Measurements from ENCODE around the gene LDLRAD4.

Gene LDLRAD4

GRCh38 chr18:13292736-13293135 lies 74.2 kb downstream of the LDLRAD4 start:
- no peak for TF ChIP-seq CTCF (IDR thresholded peaks at IDR 0.05; ENCODE audit: low read depth, low read length)
- DNase-seq (ENCODE audit: low read depth in 2 of 2), result no peak

GRCh38 chr18:13294309-13294708 lies 75.7 kb downstream of the LDLRAD4 start:
- DNase-seq (ENCODE audit: low read depth in 2 of 2), result no peak
- H3K4me3 ChIP-seq (replicated peaks in 1 of 2; ENCODE audit: low read depth in 2 of 2, low read length in 2 of 2), result no peak overlapping the region
- no peak for TF ChIP-seq CTCF (IDR thresholded peaks at IDR 0.05; ENCODE audit: low read depth, low read length)

More at GRCh38 chr18:13292736-13293135, 74.2 kb downstream of the LDLRAD4 start:
- no peak overlapping the region for H3K4me3 ChIP-seq (replicated peaks in 1 of 2; ENCODE audit: low read depth in 2 of 2, low read length in 2 of 2)

GRCh38 chr18:13295894-13296293 lies 77.3 kb downstream of the LDLRAD4 start:
- no peak for TF ChIP-seq CTCF (IDR thresholded peaks at IDR 0.05; ENCODE audit: low read depth, low read length)
- no peak for DNase-seq (ENCODE audit: low read depth in 2 of 2)
- H3K4me3 ChIP-seq (replicated peaks in 1 of 2; ENCODE audit: low read depth in 2 of 2, low read length in 2 of 2), result no peak overlapping the region

GRCh38 chr18:13296867-13297574 lies 78.5 kb downstream of the LDLRAD4 start:
- H3K4me3 ChIP-seq (replicated peaks in 1 of 2; ENCODE audit: low read depth in 2 of 2, low read length in 2 of 2), result no peak overlapping the region
- no peak for TF ChIP-seq CTCF (IDR thresholded peaks at IDR 0.05; ENCODE audit: low read depth, low read length)
- DNase-seq (ENCODE audit: low read depth in 2 of 2), result no peak

- H3K4me3 ChIP-seq (replicated peaks in 1 of 2; ENCODE audit: low read depth in 2 of 2, low read length in 2 of 2), result no peak overlapping the region
- TF ChIP-seq CTCF (IDR thresholded peaks at IDR 0.05; ENCODE audit: low read depth, low read length), result no peak
- no peak for DNase-seq (ENCODE audit: low read depth in 2 of 2)
Observed at GRCh38 chr18:13298262-13298661, 79.7 kb downstream of the LDLRAD4 start.

- DNase-seq (ENCODE audit: low read depth in 2 of 2), result no peak
- no peak for TF ChIP-seq CTCF (IDR thresholded peaks at IDR 0.05; ENCODE audit: low read depth, low read length)
- H3K4me3 ChIP-seq (replicated peaks in 1 of 2; ENCODE audit: low read depth in 2 of 2, low read length in 2 of 2), result no peak overlapping the region
Observed at GRCh38 chr18:13300029-13300428, 81.5 kb downstream of the LDLRAD4 start.

GRCh38 chr18:13300796-13301195 lies 82.2 kb downstream of the LDLRAD4 start:
- no peak overlapping the region for H3K4me3 ChIP-seq (replicated peaks in 1 of 2; ENCODE audit: low read depth in 2 of 2, low read length in 2 of 2)
- DNase-seq (ENCODE audit: low read depth in 2 of 2), result no peak
- no peak for TF ChIP-seq CTCF (IDR thresholded peaks at IDR 0.05; ENCODE audit: low read depth, low read length)
